ENCODE measurements around the gene ATP2A1.
"Not testable (repeated sequence)": the region's sequence is repeated elsewhere in the genome, so short reads cannot be mapped to it uniquely, and the experiment has no call there.

The ATP2A1 gene

DNA sequence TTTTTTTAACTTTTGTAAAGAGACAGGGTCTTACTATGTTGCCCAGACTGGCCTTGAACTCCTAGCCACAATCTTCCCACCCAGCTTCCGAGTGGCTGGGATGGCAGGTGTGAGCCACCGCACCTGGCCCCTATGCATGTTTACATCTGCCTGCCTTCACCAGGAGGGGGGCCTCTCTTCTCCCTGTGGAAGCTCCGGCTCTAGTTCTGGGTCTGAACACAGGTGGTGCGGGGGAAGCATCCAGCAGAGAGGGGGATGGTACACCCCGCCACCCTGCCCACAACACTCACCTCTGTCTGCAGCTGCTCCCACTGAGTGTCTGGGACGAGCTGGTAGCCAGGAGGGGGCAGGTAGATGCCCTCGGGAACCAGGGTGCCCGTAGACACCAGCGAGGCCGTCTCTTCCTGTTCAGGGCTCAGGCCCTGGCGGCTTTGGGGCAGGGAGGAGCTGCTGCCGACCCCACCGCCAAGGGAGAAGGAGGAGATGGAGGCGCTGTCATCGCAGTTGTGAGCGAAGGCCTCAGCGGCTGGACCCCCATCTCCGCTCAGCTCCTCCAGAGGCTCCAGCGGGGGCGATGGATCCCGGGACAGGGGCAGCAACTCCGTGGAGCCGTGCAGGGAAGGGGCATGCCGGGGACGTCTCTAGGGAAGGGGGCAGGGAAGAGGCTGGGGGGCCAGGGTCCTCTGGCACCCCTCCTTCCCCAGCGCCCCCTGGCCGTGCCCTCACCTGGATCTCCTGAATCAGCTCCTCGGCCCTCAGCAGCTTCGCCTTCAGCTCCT, 35.8 kb downstream of the ATP2A1 start:
- DNase-seq = peak; percentile 23

DNA sequence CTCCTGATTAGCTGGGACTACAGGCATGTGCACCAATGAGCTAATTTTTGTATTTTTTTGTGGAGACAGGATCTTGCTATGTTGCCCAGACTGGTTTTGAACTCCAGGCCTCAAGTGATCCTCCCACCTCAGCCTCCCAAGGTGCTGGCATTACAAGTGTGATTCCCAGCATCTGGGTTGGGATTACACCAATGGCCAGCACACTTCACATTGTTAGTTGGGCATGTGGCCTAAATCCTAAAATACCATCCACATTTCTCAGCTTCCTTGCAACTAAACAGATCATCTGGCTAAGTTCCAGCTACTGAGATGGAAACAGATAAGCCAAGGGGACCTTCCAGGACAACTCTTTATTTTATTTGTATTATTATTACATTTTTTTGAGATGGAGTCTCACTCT, 36.9 kb downstream of the ATP2A1 start:
- DNase-seq = no peak

DNA sequence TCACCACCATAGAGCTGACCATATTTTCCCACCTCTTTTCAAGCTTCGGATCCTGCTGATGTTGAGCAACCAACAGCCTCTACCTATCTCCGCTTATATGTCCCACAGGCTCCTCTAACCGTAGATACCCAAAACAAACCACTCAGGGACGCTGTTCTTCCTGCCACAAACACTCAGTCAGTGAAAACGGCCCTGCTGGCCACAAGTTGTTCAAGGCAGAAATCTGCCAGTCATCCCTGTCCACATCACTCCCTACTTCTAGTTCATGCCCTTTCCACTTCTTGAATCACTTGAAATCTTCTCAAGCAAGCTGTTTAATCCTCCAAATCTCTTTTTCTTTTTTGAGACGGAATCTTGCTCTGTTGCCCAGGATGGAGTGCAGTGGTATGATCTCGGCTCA, 38.8 kb downstream of the ATP2A1 start:
- DNase-seq = no peak

DNA sequence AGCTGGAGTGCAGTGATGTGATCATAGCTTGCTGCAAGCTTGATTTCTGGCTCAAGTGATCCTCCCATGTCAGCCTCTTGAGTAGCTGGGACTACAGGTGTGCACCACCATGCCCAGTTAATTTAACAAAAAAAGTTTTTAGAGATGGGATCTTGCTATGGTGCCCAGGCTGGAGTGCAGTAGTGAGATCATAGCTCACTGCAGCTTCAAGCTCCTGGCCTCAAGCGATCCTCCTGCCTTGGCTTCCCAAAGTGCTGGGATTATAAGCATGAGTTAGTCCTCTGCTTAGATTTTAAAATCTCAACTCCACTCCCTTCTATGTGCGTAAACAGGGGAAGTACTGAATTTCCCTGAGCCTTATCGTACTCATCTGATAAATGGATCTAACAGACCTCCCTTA, 40.4 kb downstream of the ATP2A1 start:
- no peak for DNase-seq

DNA sequence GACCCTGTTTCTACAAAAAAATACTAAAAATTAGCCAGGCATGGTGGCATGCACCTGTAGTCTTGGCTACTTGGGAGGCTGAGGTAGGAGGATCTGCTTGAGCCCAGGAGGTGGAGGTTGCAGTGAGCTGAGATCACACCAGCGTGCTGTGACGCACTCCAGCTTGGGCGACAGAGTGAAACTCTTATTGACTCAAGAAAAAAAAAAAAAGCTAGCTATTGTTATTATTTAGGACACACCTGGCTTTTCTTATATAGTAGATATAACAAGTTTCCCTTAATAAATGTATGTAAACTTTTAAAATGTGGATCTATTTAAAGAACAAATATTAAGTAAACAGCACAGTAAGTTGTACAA, 44.9 kb downstream of the ATP2A1 start:
- DNase-seq = no peak

DNA sequence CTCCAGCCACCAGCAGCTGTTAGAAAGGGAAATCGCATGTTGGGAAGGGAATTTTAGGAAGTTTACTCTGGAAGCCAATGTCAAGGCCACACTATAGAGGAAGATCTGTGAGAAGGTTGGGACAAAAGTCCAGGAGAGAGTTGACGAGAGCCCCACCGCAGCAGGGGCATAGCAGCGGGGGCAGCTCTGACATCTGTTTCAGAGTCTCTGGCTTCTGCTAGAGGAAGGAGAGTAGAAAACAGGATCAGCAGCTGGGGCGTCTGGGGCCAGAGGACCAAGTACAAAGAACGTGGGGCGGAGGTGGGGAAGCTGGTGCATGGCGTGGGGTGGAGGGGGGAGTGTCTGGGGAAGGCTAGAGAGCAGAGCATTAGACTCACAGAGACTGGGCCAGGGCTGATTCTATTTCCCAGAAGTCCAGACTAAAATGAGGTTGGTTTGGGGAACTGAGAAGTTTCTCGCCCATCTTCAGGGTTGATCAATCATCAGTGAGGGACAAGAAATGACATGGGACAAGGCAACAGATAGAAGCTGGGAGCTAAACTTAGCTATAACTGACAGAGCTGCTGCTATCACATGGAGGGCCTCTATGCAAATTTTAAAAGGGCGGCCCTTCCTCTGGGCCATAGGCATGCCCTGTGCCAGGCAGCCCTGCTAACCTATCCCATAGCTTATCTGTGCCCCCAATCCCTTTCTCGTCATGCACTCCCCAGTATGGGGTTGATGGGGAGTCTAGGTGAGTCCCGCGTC, 45.5 kb downstream of the ATP2A1 start:
- DNase-seq = no peak

DNA sequence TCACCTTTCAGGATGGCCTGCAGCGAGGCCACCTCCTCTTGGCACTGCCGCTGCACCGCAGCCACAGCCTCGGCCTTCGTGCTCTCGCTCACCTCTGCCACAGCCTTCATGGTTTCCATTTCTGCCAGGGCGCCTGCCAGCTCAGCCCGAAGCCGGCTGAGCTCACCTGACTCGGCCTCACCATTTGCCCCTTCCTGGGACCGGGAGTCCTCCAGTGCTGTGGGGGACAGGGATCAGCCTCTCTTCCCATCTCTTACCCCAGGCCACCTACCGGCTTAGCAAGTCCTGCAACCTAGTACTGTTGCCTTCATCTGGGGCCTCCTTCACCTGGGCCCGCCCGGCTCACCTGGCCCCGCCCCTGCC, 46.1 kb downstream of the ATP2A1 start:
- no peak for DNase-seq

DNA sequence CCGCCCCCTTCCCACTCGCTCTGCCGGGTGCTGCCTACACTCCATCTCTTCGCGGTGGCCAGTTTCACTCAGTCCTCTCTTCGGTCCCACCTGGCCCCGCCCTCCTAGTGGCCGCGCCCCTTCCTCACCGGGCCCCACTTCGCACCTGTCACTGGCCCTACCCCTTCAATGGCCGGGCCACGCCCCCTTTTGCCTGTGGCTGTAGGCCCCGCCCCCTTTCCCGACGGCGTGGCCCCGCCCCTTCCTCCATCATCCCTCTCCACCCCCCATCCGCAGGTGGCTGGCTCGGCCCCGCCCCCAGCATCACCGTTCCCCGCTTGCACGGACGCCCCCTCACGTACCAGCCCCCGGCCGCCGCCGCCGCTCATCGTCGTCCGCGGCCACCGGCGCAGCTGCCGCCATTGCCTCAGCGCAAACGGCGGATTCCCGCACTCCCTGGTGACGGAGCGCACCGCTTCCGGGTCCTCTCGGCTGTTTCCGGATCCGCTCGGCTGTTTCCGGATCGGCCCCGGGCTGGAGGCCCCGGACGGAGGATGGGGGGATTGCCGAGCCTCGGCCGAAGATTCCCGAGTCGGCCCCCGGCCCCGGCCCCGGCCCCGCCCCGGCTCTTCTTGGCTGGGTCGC, 46.6 kb downstream of the ATP2A1 start, which contains the start of gene RABEP2:
TSS of gene RABEP2 (minus strand) at position 477 of the 624 bp plus-strand sequence. CDS start at position 402, 75 bp downstream.
- peak; percentile 94 for DNase-seq

DNA sequence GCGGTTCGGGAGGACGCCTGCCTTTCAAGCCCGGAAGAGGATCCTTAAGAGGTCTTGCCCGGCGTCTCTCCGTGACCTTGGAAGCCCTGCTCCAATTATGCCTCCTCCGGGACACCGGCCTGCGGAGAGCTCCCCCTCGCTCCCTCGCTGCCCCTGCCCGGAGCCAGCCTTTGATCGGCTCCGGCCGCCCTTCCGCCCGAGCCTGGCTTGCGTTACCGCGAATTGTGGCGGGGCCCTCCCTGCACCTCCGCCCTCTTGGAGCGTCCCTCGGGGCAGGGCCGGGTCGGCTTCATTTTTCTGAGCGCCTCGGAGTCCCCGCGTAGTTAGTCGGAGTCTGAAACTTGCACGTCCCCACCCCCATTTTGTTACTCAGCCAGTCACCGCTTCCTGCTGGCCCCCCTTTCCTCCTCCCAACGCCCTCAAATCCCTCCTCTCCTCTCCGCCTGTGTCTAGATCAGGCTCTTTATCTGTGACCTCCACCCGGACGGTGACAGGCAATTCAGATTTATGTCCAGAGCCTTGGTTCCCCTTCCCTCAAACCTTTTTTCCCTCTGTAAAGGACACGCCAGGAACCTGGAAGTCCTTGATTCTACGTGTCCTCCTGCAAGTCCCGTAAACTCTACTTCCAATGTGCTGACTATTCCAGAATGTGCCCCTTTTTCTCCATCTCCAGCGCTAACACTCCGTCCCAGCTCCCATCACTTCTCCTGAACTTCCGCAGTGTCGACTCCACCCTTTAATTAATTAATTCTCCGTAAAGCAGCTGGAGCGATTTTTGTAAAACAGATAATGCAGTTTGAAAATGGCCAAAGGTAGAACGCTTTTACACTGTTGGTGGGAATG, 47.3 kb downstream of the ATP2A1 start:
- peak; percentile 69 for DNase-seq

DNA sequence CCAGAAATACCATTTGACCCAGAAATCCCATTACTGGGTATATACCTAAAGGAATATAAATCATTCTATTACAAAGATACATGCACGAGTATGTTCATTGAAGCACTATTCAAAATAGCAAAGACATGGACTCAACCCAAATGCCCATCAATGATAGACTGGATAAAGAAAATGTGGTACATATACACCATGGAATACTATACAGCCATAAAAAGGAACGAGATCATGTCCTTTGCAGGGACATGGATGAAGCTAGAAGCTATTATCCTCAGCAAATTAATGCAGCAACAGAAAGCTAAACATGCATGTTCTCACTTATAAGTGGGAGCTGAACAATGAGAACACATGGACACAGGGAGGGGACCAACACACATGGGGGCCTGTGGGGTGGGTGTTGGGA, 48.0 kb downstream of the ATP2A1 start:
- DNase-seq = not testable (repeated sequence)

DNA sequence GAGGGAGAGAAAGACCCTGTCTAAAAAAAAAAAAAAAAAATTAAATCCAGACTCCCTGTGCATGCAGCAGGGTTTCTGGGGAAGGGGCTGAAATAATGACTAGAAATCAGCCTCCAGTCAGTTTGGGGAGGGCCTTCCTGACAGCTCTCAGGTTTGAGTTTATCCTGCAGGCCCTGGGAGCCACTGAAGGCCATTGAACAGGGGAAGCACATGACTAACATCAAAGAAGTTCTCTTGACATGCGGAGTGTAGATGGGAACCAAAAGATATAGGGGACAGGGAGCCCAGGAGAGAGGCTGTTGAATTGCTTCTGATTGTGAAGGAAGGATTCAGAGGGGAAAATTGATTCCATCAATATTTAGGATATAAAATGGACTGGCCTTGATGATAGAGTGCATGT, 49.5 kb downstream of the ATP2A1 start:
- no peak for DNase-seq

DNA sequence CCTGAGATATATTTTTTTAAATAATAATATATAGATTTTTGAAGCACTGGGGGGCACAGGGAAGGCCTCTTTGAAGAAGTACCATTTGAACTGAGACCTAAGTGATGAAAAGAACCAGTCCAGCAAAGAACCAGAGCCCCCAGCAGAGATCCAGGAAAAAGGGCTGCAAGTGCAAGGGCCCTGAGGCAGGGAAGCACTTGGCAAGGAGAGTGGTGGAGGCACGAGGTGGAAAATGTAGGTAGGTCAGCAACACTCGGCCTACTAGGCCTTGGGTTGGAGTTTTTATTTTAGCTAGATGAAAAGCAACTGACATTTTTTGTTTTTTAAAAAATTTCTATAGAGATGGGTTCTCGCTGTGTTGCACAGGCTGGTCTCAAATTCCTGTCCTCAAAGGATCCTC, 51.9 kb downstream of the ATP2A1 start:
- DNase-seq = no peak

DNA sequence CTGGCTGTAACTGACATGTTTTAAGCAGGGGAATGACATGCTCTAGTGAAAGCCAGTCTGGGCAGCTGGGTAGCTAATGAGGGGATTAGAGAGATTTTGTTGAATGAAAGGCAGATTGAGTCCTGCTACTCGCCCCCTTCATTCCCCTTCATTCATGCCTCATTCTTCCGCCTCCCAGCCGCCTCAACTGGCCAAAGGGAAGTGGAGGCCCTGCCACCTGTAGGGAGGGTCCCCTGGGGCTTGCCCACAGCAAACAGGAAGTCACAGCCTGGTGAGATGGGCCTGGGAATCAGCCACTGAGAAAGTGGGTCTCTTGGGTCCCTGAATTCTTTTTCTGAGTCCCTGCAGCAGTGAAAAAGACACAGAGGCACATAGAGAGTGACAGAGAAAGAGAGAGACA, 52.4 kb downstream of the ATP2A1 start:
- DNase-seq = no peak

DNA sequence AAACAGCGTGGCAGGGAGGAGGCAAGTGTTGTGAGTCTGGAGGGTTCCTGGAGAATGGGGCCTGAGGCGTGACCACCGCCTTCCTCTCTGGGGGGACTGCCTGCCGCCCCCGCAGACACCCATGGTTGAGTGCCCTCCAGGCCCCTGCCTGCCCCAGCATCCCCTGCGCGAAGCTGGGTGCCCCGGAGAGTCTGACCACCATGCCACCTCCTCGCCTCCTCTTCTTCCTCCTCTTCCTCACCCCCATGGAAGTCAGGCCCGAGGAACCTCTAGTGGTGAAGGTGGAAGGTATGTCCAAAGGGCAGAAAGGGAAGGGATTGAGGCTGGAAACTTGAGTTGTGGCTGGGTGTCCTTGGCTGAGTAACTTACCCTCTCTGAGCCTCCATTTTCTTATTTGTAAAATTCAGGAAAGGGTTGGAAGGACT, 53.5 kb downstream of the ATP2A1 start, which contains the start of gene CD19:
TSS of gene CD19 (plus strand) at position 171 of the 425 bp plus-strand sequence. CDS start at position 201, 30 bp downstream.
- no peak for DNase-seq

DNA sequence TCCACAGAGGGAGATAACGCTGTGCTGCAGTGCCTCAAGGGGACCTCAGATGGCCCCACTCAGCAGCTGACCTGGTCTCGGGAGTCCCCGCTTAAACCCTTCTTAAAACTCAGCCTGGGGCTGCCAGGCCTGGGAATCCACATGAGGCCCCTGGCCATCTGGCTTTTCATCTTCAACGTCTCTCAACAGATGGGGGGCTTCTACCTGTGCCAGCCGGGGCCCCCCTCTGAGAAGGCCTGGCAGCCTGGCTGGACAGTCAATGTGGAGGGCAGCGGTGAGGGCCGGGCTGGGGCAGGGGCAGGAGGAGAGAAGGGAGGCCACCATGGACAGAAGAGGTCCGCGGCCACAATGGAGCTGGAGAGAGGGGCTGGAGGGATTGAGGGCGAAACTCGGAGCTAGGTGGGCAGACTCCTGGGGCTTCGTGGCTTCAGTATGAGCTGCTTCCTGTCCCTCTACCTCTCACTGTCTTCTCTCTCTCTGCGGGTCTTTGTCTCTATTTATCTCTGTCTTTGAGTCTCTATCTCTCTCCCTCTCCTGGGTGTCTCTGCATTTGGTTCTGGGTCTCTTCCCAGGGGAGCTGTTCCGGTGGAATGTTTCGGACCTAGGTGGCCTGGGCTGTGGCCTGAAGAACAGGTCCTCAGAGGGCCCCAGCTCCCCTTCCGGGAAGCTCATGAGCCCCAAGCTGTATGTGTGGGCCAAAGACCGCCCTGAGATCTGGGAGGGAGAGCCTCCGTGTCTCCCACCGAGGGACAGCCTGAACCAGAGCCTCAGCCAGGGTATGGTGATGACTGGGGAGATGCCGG, 54.3 kb downstream of the ATP2A1 start:
- DNase-seq = no peak

DNA sequence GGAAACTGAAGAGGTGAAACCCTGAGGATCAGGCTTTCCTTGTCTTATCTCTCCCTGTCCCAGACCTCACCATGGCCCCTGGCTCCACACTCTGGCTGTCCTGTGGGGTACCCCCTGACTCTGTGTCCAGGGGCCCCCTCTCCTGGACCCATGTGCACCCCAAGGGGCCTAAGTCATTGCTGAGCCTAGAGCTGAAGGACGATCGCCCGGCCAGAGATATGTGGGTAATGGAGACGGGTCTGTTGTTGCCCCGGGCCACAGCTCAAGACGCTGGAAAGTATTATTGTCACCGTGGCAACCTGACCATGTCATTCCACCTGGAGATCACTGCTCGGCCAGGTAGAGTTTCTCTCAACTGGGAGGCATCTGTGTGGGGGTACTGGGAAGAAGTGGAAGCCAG, 54.9 kb downstream of the ATP2A1 start:
- no peak for DNase-seq

DNA sequence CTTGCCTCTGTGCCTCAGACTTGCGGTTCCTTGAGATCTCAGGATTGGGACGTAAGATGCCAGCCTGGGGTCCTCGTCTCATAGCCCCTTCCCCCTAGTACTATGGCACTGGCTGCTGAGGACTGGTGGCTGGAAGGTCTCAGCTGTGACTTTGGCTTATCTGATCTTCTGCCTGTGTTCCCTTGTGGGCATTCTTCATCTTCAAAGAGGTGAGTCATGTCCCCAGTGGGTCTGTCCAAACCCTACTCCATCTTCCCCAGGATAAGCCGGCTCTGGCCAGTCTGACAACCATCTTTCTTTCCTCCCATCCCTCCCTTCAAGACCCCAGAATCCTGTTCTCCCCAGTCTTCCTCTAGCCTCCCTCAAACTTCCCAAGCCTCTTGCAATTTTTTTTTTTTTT, 57.1 kb downstream of the ATP2A1 start:
- DNase-seq = no peak

DNA sequence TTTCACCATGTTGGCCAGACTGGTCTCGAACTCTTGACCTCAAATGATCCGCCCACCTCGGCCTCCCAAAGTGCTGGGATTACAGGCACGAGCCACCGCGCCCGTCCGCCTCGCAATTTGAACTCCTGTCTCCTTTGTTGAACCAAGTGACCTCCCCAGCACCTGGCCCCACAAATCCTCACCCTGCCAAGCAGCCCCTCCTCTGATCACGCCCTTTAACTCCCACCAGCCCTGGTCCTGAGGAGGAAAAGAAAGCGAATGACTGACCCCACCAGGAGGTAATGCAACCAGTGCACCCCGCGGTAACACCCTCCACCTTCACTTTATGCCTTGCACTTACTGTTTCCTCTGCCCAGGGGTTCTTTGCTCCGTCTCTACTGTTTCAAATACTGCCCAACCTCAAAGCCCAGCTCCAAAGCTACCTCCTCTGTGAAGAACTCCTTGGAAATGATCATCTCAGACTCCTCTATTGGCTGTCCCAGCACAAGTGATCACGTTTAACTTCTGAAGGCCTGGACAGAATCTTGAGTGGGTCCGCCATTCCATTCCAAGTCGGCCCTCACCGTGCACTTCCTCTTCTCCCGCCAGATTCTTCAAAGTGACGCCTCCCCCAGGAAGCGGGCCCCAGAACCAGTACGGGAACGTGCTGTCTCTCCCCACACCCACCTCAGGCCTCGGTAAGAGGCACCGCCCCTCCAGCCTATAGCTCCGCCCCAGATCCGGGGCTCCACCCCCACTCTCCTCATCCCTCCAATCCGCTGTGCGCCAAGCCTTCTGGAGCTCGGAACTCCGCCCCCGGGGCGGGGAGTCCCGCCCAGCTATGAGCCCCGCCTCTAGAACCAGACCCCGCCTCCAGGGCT, 57.9 kb downstream of the ATP2A1 start:
- no peak for DNase-seq

DNA sequence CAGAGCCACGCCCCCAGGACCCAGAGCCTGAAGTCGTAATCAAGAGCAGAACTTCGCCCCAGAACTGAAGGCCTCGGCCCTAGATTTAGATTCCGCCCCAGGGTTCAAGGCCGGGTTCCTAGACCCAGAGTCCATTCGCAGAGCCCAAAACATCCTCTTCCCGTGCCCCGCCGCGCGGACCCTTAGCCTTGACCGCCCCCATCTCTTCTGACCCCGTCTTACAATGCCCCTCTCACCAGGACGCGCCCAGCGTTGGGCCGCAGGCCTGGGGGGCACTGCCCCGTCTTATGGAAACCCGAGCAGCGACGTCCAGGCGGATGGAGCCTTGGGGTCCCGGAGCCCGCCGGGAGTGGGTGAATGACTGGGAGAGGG, 58.5 kb downstream of the ATP2A1 start:
- DNase-seq = no peak

DNA sequence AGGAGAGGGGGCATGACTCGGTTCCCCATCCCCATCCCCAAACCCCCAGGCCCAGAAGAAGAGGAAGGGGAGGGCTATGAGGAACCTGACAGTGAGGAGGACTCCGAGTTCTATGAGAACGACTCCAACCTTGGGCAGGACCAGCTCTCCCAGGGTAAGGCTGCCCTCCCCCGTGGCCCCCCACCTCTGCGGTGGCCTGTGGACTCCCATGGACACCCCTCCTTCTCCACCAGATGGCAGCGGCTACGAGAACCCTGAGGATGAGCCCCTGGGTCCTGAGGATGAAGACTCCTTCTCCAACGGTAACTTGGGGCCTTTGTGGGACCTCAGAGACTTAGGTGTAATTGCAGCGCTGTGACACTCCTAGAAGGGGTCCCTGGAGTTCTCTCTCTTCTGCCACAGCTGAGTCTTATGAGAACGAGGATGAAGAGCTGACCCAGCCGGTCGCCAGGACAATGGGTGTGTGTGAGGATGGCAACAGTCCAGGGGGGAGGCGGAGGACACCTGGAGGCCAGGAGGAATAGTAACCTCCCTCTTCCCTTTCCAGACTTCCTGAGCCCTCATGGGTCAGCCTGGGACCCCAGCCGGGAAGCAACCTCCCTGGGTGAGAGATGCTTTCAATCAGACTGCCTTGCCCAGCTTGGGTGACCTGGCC, 59.1 kb downstream of the ATP2A1 start:
- no peak for DNase-seq

DNA sequence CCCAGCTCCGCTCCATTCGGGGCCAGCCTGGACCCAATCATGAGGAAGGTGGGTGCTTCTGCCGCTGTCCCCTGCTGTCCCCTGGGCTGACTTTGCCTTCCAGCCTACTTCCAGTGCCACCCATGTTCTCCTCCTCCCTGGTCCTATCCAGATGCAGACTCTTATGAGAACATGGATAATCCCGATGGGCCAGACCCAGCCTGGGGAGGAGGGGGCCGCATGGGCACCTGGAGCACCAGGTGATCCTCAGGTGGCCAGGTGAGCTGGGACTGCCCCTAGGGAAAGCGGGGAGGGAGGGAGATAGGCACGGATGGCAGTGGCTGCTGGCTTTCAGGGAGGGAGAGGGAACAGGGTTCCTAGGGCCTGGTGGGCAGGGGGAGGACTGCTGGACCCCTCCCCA, 60.4 kb downstream of the ATP2A1 start:
- DNase-seq = no peak

Measured in NCI-H2171 (cell line).